H1 (cell line): ENCODE results near the gene MYCBPAP. TPM values are rescaled to one million over a fixed set of nuclear protein-coding genes. Genes with fewer than 3 reads are reported as not detected.

Source experiments
- CTCF ChIA-PET: fragments of 300-600 bp; sonication (Branson Sonifier 250); formaldehyde crosslinking; loops from one replicate; lab custom pipeline; 2021; ENCODE audit not compliant: partially characterized antibody; lab: Charles Lee
- POLR2A ChIA-PET: fragments of 300-600 bp; sonication (Branson Sonifier 250); formaldehyde crosslinking; loops from one replicate; lab custom pipeline; 2021; ENCODE audit warnings: inconsistent platforms; ENCODE audit not compliant: partially characterized antibody; lab: Charles Lee
- DNase-seq, 2 experiments: peaks; one replicate each; pipeline versions ENCODE4 v3.0.0 to v3.0.0-alpha.2; 2010 to 2022; ENCODE audit warnings: low spot score in 2 of 2, low read depth in 1 of 2, mixed read lengths in 1 of 2
- FAIRE-seq: peaks from 2 replicates; lab custom pipeline; 2011; peaks lifted over from hg19 to GRCh38; lab: Jason Lieb, UNC
- H2AFZ ChIP-seq: 2 replicates; pipeline ENCODE4 v1.8.1; 2012; ENCODE audit warnings: low read length, inconsistent platforms
- H2AK5ac ChIP-seq: 2 replicates; pipeline ENCODE4 v1.6.1; 2013; ENCODE audit warnings: low read depth, low read length
- H2BK120ac ChIP-seq: replicated peaks from 2 replicates; pipeline ENCODE3; 2013; ENCODE audit warnings: low read depth, low read length, inconsistent platforms
- H2BK12ac ChIP-seq: 2 replicates; pipeline ENCODE4 v1.6.1; 2013; ENCODE audit warnings: low read depth, low read length
- H2BK15ac ChIP-seq: 2 replicates; pipeline ENCODE4 v1.6.1; 2013; ENCODE audit warnings: low read length
- H2BK20ac ChIP-seq: 2 replicates; pipeline ENCODE4 v1.6.1; 2013; ENCODE audit warnings: low read length
- H2BK5ac ChIP-seq: 2 replicates; pipeline ENCODE4 v1.6.1; 2013; ENCODE audit warnings: low read depth, low read length
- H3K14ac ChIP-seq: 2 replicates; pipeline ENCODE4 v1.6.1; 2013; ENCODE audit warnings: inconsistent platforms; ENCODE audit not compliant: insufficient read length
- H3K18ac ChIP-seq: 2 replicates; pipeline ENCODE4 v1.6.1; 2013; ENCODE audit warnings: low read length; ENCODE audit errors: extremely low read depth
- H3K23ac ChIP-seq: 2 replicates; pipeline ENCODE4 v1.6.1; 2013; ENCODE audit warnings: inconsistent platforms; ENCODE audit not compliant: insufficient read length
- H3K23me2 ChIP-seq: 2 replicates; pipeline ENCODE4 v1.6.1; 2013; ENCODE audit warnings: low read depth, low read length
- H3K27ac ChIP-seq: 2 replicates; pipeline ENCODE4 v1.6.1; 2011; ENCODE audit warnings: low read depth, low read length, inconsistent platforms
- H3K27me3 ChIP-seq, 4 experiments: replicated peaks in 1 of 4; 1 replicate in 1 of 4; 2 replicates in 3 of 4; pipeline versions ENCODE4 v1.6.1 to v1.8.1; 2011 to 2013; ENCODE audit warnings: low read length in 3 of 4, mild to moderate bottlenecking in 3 of 4, inconsistent platforms in 2 of 4, mixed read lengths in 2 of 4, moderate library complexity in 1 of 4; ENCODE audit not compliant: control insufficient read depth in 3 of 4, insufficient read depth in 3 of 4; ENCODE audit errors: extremely low read depth in 1 of 4
- H3K36me3 ChIP-seq, 4 experiments: 2 replicates each; pipeline versions ENCODE4 v1.6.1 to v1.8.1; 2011 to 2013; ENCODE audit warnings: mild to moderate bottlenecking in 4 of 4, low read length in 3 of 4, moderate library complexity in 2 of 4, control low read depth in 1 of 4, inconsistent platforms in 1 of 4; ENCODE audit not compliant: insufficient read depth in 4 of 4, control insufficient read depth in 2 of 4
- H3K4ac ChIP-seq: replicated peaks from 2 replicates; pipeline ENCODE3; 2013; ENCODE audit warnings: low read length, low read depth, mixed read lengths, inconsistent platforms; ENCODE audit not compliant: insufficient read length
- H3K4me1 ChIP-seq, 4 experiments: replicated peaks in 1 of 4; 1 replicate in 1 of 4; 2 replicates in 3 of 4; pipeline versions ENCODE4 v1.6.1 to v1.8.1; 2011 to 2013; ENCODE audit warnings: low read length in 3 of 4, inconsistent platforms in 2 of 4, mixed read lengths in 1 of 4; ENCODE audit not compliant: insufficient read depth in 4 of 4, control insufficient read depth in 3 of 4
- H3K4me2 ChIP-seq, 2 experiments: 2 replicates each; pipeline versions ENCODE4 v1.6.1 to v1.8.1; 2011 to 2013; ENCODE audit warnings: low read depth in 2 of 2, low read length in 2 of 2, control low read depth in 1 of 2, inconsistent platforms in 1 of 2, mild to moderate bottlenecking in 1 of 2; ENCODE audit not compliant: insufficient read depth in 1 of 2
- H3K4me3 ChIP-seq, 4 experiments: fragments of 200-600, 300-600 bp in 1 of 4; sonication (generic), shearing (Covaris generic), sonication (Bioruptor Twin) in 1 of 4; 2 replicates each; pipeline versions ENCODE4 v1.5.1 to v1.8.1; 2011 to 2016; ENCODE audit warnings: low read length in 4 of 4, low read depth in 3 of 4, control low read depth in 2 of 4, inconsistent platforms in 2 of 4, mild to moderate bottlenecking in 2 of 4, mixed read lengths in 1 of 4, moderate library complexity in 1 of 4; ENCODE audit not compliant: insufficient read depth in 2 of 4; ENCODE audit errors: extremely low read depth in 1 of 4
- H3K56ac ChIP-seq: replicated peaks from 2 replicates; pipeline ENCODE3; 2013; ENCODE audit warnings: low read depth, mild to moderate bottlenecking, mixed read lengths, low read length, inconsistent platforms; ENCODE audit not compliant: insufficient read length
- H3K79me1 ChIP-seq: 2 replicates; pipeline ENCODE4 v1.6.1; 2013; ENCODE audit warnings: low read depth, low read length, control low read depth
- H3K79me2 ChIP-seq, 2 experiments: 2 replicates each; pipeline versions ENCODE4 v1.6.1 to v1.8.1; 2012 to 2013; ENCODE audit warnings: low read length in 2 of 2, mild to moderate bottlenecking in 2 of 2, inconsistent platforms in 1 of 2; ENCODE audit not compliant: insufficient read depth in 2 of 2, control insufficient read depth in 1 of 2
- H3K9ac ChIP-seq, 4 experiments: replicated peaks in 1 of 4; 1 replicate in 1 of 4; 2 replicates in 3 of 4; pipeline versions ENCODE4 v1.6.1 to v1.8.1; 2011 to 2013; ENCODE audit warnings: low read depth in 3 of 4, low read length in 3 of 4, control low read depth in 2 of 4, mild to moderate bottlenecking in 2 of 4, moderate library complexity in 2 of 4, inconsistent platforms in 1 of 4; ENCODE audit errors: extremely low read depth in 1 of 4
- H3K9me3 ChIP-seq, 2 experiments: 2 replicates each; pipeline versions ENCODE4 v1.6.1 to v1.8.1; 2012 to 2013; ENCODE audit warnings: mild to moderate bottlenecking in 2 of 2, moderate library complexity in 2 of 2, control low read depth in 1 of 2, inconsistent platforms in 1 of 2, low read depth in 1 of 2, low read length in 1 of 2, mixed read lengths in 1 of 2; ENCODE audit not compliant: insufficient read depth in 2 of 2
- H4K20me1 ChIP-seq, 2 experiments: replicated peaks in 1 of 2; 2 replicates each; pipeline versions ENCODE3 to v1.8.1; 2011 to 2013; ENCODE audit warnings: inconsistent platforms in 2 of 2, low read length in 2 of 2, mild to moderate bottlenecking in 1 of 2; ENCODE audit not compliant: insufficient read depth in 2 of 2, control insufficient read depth in 1 of 2
- H4K5ac ChIP-seq: 2 replicates; pipeline ENCODE4 v1.6.1; 2013; ENCODE audit warnings: low read length, low read depth, mixed read lengths, inconsistent platforms; ENCODE audit not compliant: insufficient read length
- H4K8ac ChIP-seq: 2 replicates; pipeline ENCODE4 v1.8.0; 2013; ENCODE audit warnings: mild to moderate bottlenecking, moderate library complexity, low read length, inconsistent platforms; ENCODE audit not compliant: insufficient read depth; ENCODE audit errors: extremely low read depth
- H4K91ac ChIP-seq: replicated peaks from 2 replicates; pipeline ENCODE3; 2013; ENCODE audit warnings: low read length, mixed read lengths, inconsistent platforms; ENCODE audit not compliant: insufficient read length
- BACH1 ChIP-seq: IDR thresholded peaks from 2 replicates; pipeline ENCODE4 v1.6.1; 2012; ENCODE audit warnings: low read length, improper control_type of control experiment
- CHD1 ChIP-seq: IDR thresholded peaks from 2 replicates; pipeline ENCODE4 v1.6.1; 2012; ENCODE audit warnings: low read depth, low read length, improper control_type of control experiment
- CHD2 ChIP-seq: IDR thresholded peaks from 2 replicates; pipeline ENCODE4 v1.6.1; 2012; ENCODE audit warnings: low read length, improper control_type of control experiment
- CTBP2 ChIP-seq: IDR thresholded peaks from 2 replicates; pipeline ENCODE4 v1.7.0; 2011; ENCODE audit warnings: borderline replicate concordance, mild to moderate bottlenecking, moderate library complexity, mixed read lengths, low read length; ENCODE audit not compliant: insufficient read depth, insufficient read length
- GTF2F1 ChIP-seq: IDR thresholded peaks from 2 replicates; pipeline ENCODE4 v1.6.1; 2012; ENCODE audit warnings: low read depth, low read length, improper control_type of control experiment, borderline replicate concordance
- SAP30 ChIP-seq: fragments of 300-600 bp; sonication (generic); IDR thresholded peaks from 2 replicates; pipeline ENCODE4 v1.7.1; 2012; ENCODE audit warnings: low read length, moderate library complexity, mild to moderate bottlenecking, inconsistent platforms; ENCODE audit not compliant: insufficient read depth, insufficient replicate concordance
- SIRT6 ChIP-seq: IDR thresholded peaks from one replicate; pipeline ENCODE4 v1.7.1; 2012; ENCODE audit warnings: low read length, inconsistent platforms
- TAF7 ChIP-seq: optimal IDR thresholded peaks from 2 replicates; pipeline ENCODE3; 2011; ENCODE audit warnings: low read depth, mild to moderate bottlenecking, inconsistent platforms, low read length, moderate library complexity, borderline replicate concordance
- TBP ChIP-seq: IDR thresholded peaks from 2 replicates; pipeline ENCODE4 v1.6.1; 2011; ENCODE audit warnings: low read depth, low read length, improper control_type of control experiment
- WGBS, 2 experiments: shearing (Covaris generic) in 1 of 2; methylation state at CpG; one replicate each; pipeline versions ENCODE4 v1.1.6 to v1.1.7; 2013 to 2015; ENCODE audit warnings: low lambda C conversion rate in 2 of 2, mixed read lengths in 2 of 2, inconsistent platforms in 1 of 2, low coverage in 1 of 2, missing lambda C conversion rate in 1 of 2; ENCODE audit not compliant: insufficient replicate concordance in 2 of 2, insufficient coverage in 1 of 2, insufficient read length in 1 of 2; ENCODE audit errors: extremely low coverage in 1 of 2, missing lambda C conversion rate in 1 of 2; 5-methylcytosine and 5-hydroxymethylcytosine counted together
- polyA plus RNA-seq, 7 experiments: library from polyadenylated mRNA; depleted of rRNA in 3 of 7; stranded (reverse) in 5 of 7; unstranded in 2 of 7; fragments of >200 nt in 5 of 7; fragments of 200-250 nt in 2 of 7; gene quantifications; 1 replicate in 5 of 7; 2 replicates in 1 of 7; 4 replicates in 1 of 7; pipeline versions ENCODE4 v1.2.1 to v1.2.3, GENCODE V29; 2011 to 2013; ENCODE audit warnings: missing spikeins in 2 of 7, mixed read lengths in 2 of 7
- total RNA-seq: library from RNA; stranded (reverse); fragmentation: NEBNext Ultra II Directional; extraction: Animal tissue kit (Norgen Biotek cat#: 25700); gene quantifications from 2 replicates; pipeline ENCODE4 v1.2.1, GENCODE V29; 2021

Gene MYCBPAP
- total and polyA plus RNA-seq, 2 of the 8 experiments (the other 6 are each of a cell fraction or from before 2014, with no cell fraction given), result 0.89 to 3.3 TPM

GRCh38 chr17:50467114-50467854 is 41.0 kb upstream of the MYCBPAP start:
- Histone ChIP-seq H4K20me1 (peaks cover 0 to 9% of the 10 kb centered on the region in 2 experiments), H3K4me2 (no peak overlapping the region; a peak in 1 of 4 replicates), H3K23ac (no peak overlapping the region), H3K4me1 (peaks cover 0 to 17% (median 7%) of the 10 kb centered on the region in 4 experiments; a peak in 6 of 7 replicates), H2BK15ac (no peak overlapping the region), H3K9me3 (no peaks in the 10 kb centered on the region), H2BK5ac (no peak overlapping the region), H3K79me2 (no peaks in the 10 kb centered on the region), H3K56ac (no peak overlapping the region), H2BK12ac (0 out of 2 replicates have a peak overlapping the region, but pooled peaks have one; percentile 39), H3K23me2 (peaks cover 7% of the 10 kb centered on the region; the same call in 1 of the 2 replicates), H3K4ac (no peak overlapping the region), H3K9ac (no peak overlapping the region), H3K4me3 (no peak overlapping the region), H3K18ac (no peak overlapping the region), H2BK20ac (0 out of 2 replicates have a peak overlapping the region, but pooled peaks have one; percentile 32), H2AFZ (no peak overlapping the region), H3K14ac (no peak overlapping the region), H3K27me3 (peaks cover 8 to 39% (median 27%) of the 10 kb centered on the region in 4 experiments; a peak in 6 of 7 replicates), H3K79me1 (no peaks in the 10 kb centered on the region), H2AK5ac (no peak overlapping the region), H4K5ac (no peak overlapping the region), H3K36me3 (no peaks in the 10 kb centered on the region; a peak in 1 of 8 replicates), H4K91ac (peak overlapping the region; percentile 42), H4K8ac (no peak overlapping the region), H3K27ac (no peak overlapping the region), H2BK120ac (no peak overlapping the region)
- TF ChIP-seq CHD2 (no peak), GTF2F1 (no peak), SIRT6 (no peak), CTBP2 (no peak), TAF7 (no peak), CHD1 (no peak), TBP (no peak), SAP30 (no peak), BACH1 (no peak)
- 81% methylated on average over 7 of the region's 7 CpGs; no CpG with 5 or more reads in 1 of the 2 experiments for WGBS, 2 experiments
- no peak for FAIRE-seq
- ChIA-PET POLR2A (interaction anchor here (0.9 to 2.4 kb wide), 4 partner anchors 10 to 252 kb away, joined by 3 to 10 read pairs (median 4); partner anchors contain the start of genes LUC7L3 and RSAD1), CTCF (interaction anchor here (1.2 to 8.8 kb wide), 4 partner anchors 12 to 70 kb away, joined by 3 to 49 read pairs (median 8); partner anchors contain the start of genes LRRC59 and RSAD1)
- DNase-seq, result no peak
